WERI-Rb-1 (cell line): ENCODE measurements around the gene NCOR1.

Source experiments
- DNase-seq: peaks from one replicate; pipeline ENCODE4 v3.0.0-alpha.2; 2020
- H3K27ac ChIP-seq: fragments of 250-450 bp; sonication (Bioruptor Pico); 2 replicates; pipeline ENCODE4 v1.5.1; 2020; ENCODE audit warnings: mild to moderate bottlenecking, moderate library complexity
- H3K27me3 ChIP-seq: fragments of 250-450 bp; sonication (Bioruptor Pico); 2 replicates; pipeline ENCODE4 v1.5.1; 2021; ENCODE audit warnings: mild to moderate bottlenecking, low read depth, moderate library complexity; ENCODE audit not compliant: insufficient read depth, severe bottlenecking
- H3K36me3 ChIP-seq: fragments of 250-450 bp; sonication (Bioruptor Pico); 2 replicates; pipeline ENCODE4 v1.5.1; 2020; ENCODE audit warnings: mild to moderate bottlenecking, moderate library complexity
- H3K4me3 ChIP-seq: 2 replicates; pipeline ENCODE4 v1.5.1; 2011; ENCODE audit warnings: low read depth, mild to moderate bottlenecking, control low read depth, low read length
- H3K9me3 ChIP-seq: fragments of 250-450 bp; sonication (Bioruptor Pico); 2 replicates; pipeline ENCODE4 v1.5.1; 2021; ENCODE audit warnings: mild to moderate bottlenecking, moderate library complexity; ENCODE audit not compliant: severe bottlenecking
- CTCF ChIP-seq: IDR thresholded peaks from 2 replicates; pipeline ENCODE4 v1.5.1; 2011; ENCODE audit warnings: low read depth, mild to moderate bottlenecking, control low read depth, inconsistent platforms, low read length

Gene NCOR1

GRCh38 chr17:16023881-16024280 lies 191.5 kb downstream of the NCOR1 start:
- H3K36me3 ChIP-seq, result peaks cover 85% of the 10 kb centered on the region

GRCh38 chr17:16019347-16019746 lies 196.0 kb downstream of the NCOR1 start:
- H3K4me3 ChIP-seq, result no peak overlapping the region
- peaks cover 70% of the 10 kb centered on the region for H3K36me3 ChIP-seq
- no peak for TF ChIP-seq CTCF
- no peak overlapping the region for H3K27ac ChIP-seq
- H3K27me3 ChIP-seq, result no peaks in the 10 kb centered on the region
- H3K9me3 ChIP-seq, result no peaks in the 10 kb centered on the region
- DNase-seq, result no peak

More at GRCh38 chr17:16023881-16024280, 191.5 kb downstream of the NCOR1 start:
- no peak overlapping the region for H3K27ac ChIP-seq
- no peak overlapping the region for H3K4me3 ChIP-seq
- DNase-seq, result no peak
- no peaks in the 10 kb centered on the region for H3K27me3 ChIP-seq
- TF ChIP-seq CTCF, result no peak
- no peaks in the 10 kb centered on the region for H3K9me3 ChIP-seq

GRCh38 chr17:16013943-16014407 lies 201.4 kb downstream of the NCOR1 start:
- Histone ChIP-seq H3K27ac (no peak overlapping the region), H3K27me3 (no peaks in the 10 kb centered on the region), H3K4me3 (no peak overlapping the region), H3K9me3 (no peaks in the 10 kb centered on the region), H3K36me3 (peaks cover 72% of the 10 kb centered on the region)
- no peak for DNase-seq
- peak; percentile 58 for TF ChIP-seq CTCF

DNA sequence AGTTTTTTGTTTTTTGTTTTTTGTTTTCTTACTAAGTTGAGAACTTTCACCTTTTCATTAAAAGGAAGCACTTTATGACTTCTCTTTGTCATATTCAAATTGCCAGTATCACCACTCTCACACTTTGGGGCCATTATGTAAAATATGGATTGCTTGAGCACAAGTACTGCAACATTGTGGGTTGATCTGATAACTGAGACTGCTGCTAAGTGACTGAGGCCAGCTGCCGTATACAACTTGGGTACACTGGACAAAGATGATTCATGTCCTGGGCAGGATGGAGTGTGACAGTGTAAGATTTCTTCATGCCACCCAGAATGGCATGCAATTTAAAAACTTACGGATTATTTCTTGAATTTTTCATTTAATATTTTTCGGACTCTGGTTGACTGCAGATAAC lies 207.9 kb downstream of the NCOR1 start:
- H3K36me3 ChIP-seq, result peaks cover 90% of the 10 kb centered on the region
- no peaks in the 10 kb centered on the region for H3K9me3 ChIP-seq
- no peak for DNase-seq

GRCh38 chr17:16005636-16006035 lies 209.7 kb downstream of the NCOR1 start:
- DNase-seq, result no peak
- Histone ChIP-seq H3K27ac (no peak overlapping the region), H3K4me3 (no peak overlapping the region), H3K9me3 (no peaks in the 10 kb centered on the region), H3K36me3 (peaks cover 93% of the 10 kb centered on the region), H3K27me3 (no peaks in the 10 kb centered on the region)
- TF ChIP-seq CTCF, result no peak

More for the DNA sequence above, 207.9 kb downstream of the NCOR1 start:
- no peak for TF ChIP-seq CTCF
- Histone ChIP-seq H3K27ac (no peak overlapping the region), H3K27me3 (no peaks in the 10 kb centered on the region), H3K4me3 (no peak overlapping the region)

- no peak overlapping the region for H3K4me3 ChIP-seq
- H3K27me3 ChIP-seq, result no peaks in the 10 kb centered on the region
- H3K36me3 ChIP-seq, result peaks cover 81% of the 10 kb centered on the region
- H3K27ac ChIP-seq, result no peak overlapping the region
- TF ChIP-seq CTCF, result no peak
- no peak for DNase-seq
- no peaks in the 10 kb centered on the region for H3K9me3 ChIP-seq
Observed at GRCh38 chr17:16003841-16004240, 211.5 kb downstream of the NCOR1 start.
